Kasumi-1 (cell line): ENCODE measurements around the gene IGF1R.

Experiments used
- DNase-seq, 2 experiments: peaks; one replicate each; lab custom pipeline; 2025; lab: John Stamatoyannopoulos, UW

The IGF1R gene

DNA sequence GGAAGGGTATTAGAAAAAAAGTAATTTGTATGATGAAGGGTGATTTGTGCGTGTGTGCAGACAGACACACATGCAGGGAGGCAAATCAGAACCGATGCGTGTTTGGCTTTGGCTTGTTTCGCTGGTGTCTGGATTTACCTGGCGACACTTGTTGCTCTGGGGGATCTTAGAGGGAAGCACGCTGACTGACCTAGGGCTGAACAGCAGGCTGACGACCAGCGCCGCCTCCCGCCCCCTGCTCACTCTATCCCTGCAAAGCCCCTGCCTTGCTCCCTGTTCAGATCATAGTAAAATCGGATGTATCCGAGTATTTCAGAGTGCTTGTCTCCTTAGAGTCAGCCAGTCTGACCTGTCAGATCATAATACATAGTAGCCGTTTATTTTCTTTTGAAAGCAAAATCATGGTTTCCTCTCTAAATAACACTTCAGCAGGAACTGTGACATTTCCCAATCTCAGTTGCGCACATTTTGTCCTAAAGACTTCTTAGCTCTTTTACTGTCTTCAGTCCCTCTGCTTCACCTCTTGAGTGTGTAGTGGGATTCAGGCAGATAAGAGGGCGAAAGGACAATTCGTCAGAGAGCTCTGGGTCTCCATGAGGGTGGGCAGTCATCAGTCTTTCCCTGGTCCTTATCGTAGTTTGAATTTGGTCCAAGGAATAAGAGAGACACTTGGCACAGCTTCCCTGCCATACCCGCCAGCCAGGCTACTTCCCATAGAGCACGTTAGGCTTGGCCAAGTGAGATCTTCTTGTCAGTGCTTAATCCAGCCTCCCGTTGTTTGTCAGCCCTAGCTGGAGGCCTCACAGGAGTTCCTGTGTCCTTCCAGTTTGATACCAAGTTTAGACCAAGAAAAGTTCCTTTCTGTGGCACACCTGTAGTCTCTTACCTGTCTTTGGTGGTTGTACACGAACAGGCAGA, 261.9 kb downstream of the IGF1R start:
- DNase-seq = no peak

DNA sequence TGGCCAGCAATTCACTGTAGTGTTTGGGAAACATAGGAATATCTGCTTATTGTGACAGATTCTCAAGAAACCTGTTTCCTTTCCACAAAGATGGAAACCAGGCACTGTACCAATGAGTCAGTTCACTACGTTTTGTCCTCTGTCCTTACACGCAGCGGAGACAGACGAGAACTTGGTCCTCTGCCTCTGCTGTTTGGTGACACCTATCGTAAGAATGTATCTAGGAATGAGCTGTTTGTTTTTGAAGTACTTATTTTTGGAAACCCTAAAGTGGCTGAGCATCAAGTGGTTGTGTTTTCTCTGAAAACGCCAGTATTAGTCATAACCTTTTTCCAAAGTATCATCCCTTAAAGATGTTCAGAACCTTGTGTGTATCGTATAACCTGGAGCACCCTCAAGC, 266.3 kb downstream of the IGF1R start:
- no peak for DNase-seq

DNA sequence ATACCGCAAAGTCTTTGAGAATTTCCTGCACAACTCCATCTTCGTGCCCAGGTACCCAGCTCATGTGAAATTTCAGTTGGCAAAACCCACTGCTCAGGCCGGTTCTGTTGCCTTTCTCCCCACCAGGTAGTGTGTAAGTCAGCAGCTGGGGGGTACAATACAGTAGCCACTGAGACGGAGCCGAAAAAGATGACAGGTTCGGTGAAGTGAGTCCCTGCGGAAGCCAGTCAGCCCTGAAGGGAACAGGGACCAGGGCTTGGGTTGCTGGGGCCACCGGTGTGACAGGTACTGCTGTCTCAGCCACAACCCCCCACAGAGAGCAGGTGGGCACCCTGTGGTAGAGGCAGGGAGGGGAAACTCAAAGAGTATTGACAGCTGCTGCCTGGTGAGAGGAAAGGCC, 268.5 kb downstream of the IGF1R start:
- no peak for DNase-seq

DNA sequence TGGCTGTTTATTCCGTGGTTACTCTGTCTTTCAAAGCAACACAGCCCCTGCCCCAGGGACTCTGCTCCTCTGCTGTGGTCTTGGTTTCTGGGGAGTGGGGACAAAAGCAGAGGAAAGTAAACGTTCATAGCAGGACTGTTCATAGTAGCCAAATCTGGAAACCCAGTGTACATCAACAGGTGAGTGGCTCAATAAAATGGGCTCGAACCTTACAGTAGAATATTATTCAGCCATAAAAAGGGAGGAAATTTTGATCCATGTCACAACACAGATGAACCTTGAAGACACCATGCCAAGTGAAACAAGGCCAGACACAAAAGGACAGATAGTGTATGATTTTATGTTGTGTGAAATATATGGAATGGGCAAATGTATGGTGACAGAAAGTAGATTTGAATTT, 269.1 kb downstream of the IGF1R start:
- no peak for DNase-seq

DNA sequence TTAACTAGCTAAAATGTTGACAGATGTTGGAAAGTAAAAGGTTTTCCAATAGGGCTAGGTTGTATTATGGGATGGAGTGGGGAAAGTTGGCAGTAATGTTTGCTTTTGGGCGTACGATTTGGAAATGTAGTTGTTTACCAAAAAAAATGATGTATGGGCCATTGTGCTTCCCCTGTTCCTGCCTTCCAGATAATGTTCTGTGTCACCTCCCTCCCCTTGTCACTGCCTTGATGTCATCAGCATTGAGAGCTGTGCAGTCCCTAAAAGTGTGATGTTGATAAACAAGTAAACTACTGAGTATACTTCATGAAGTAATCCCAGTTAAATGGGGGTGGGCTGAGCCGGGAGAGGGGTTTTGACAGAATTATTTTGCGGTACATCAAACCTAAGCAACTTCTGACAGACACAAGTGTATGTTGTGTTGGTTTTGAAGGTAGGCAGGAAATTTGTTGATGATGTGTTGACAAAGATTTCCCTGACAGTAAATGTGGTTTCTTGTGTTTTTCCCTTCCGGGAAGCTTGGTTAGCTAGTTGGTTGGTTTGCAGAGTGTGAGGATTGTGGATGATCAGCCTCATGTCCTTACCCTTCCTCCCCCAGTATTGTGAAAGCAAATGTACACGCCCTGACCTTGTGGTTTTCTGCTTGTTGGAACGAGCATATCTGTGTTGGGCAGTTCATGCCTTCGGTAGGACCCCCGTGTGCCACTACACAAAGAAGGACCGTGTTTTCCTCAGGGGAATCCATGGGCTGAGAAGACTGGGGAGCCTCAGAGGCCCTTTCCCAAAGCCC, 271.9 kb downstream of the IGF1R start:
- no peak for DNase-seq

DNA sequence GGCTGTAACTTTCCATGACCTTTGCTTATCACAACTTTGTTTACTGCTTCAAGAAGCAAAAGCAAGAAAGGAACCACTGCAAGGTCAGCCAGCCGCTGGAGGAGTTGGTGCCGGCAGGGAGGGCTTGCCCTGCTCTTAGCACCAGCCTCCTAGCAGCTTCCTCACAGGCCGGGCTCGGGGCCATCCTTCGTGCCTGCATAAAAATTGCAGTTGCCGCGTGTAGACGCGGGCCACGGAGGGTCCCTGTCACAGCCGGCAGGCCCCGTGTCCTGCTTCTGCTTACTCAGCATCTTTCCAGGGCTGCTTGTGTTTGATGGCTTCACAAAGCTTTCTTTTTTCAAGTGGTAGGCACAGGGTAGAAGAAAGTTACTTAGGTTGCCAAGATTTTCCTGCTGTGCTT, 274.8 kb downstream of the IGF1R start:
- DNase-seq = no peak

DNA sequence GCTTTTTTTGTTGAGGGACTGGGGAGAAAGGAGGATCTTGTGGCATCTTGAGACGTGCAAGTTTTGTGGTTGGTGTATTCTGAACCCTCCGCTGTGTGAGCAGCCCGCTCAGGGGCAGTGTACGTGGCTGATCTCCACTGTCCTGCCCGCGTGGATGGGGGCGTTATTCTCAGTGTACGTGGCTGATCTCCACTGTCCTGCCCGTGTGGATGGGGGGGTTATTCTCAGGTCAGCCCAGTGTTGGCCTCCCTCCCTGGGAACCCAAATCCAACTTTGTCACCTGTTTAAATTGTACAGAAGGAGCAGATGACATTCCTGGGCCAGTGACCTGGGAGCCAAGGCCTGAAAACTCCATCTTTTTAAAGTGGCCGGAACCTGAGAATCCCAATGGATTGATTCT, 275.2 kb downstream of the IGF1R start:
- no peak for DNase-seq

DNA sequence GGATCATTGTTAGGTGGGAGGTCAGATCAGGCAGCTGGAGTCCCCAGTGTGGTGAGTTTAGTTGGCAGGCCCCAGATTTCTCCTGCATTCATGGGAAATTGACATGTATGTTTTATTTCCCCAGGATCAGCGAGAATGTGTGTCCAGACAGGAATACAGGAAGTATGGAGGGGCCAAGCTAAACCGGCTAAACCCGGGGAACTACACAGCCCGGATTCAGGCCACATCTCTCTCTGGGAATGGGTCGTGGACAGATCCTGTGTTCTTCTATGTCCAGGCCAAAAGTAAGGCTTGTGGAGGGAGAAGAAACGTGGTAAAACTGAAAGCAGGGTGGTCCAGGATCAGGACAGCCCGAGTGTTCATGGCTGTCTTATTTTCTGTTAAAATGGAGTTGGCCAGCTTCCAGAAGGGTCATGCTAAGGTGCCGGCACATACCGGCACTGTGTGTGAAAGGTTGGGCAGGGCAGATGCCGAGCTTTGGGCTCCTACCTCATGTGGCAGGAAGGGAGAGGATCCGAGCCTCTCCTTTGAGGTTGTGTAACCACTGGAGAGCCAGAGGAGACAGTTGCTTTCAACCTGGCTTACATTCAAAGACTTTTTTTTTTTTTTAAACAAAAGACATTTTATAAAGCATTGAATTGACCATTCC, 276.2 kb downstream of the IGF1R start:
- DNase-seq = no peak

DNA sequence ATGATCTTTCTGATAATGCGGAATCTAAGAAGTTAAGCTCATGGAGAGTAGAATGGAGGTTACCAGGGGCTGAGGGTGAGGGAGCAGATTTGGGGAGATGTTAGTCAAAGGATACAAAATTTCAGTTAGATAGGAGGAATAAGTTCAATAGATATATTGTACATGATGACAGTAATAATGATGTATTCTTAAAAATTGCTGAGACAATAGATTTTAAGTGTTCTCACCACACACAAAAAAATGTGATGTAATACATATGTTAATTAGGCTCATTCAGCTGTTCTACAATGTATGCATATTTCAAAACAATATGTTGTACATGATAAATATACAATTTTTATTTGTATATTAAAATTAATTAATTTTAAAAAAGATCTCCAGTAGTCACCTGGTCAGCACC, 277.9 kb downstream of the IGF1R start:
- no peak for DNase-seq

DNA sequence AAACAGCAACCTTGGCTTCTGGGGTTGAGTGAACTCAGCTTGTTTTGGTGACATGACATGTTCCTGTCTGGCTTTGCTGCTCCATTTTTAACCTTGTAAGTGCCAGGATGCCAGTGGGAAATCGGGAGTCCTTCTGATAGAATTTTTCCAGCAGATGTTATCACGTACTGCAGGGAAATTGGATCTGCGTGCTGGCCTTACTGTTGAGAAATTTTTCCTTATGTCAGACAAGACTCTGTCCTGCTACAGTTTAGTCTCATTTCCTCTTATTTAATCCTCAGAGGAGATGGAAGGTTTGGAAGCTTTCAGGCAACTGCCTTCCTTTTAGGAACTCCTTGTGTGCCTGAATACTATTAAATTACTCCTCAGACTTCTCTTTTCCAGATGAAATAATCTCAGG, 278.7 kb downstream of the IGF1R start:
- DNase-seq = no peak

DNA sequence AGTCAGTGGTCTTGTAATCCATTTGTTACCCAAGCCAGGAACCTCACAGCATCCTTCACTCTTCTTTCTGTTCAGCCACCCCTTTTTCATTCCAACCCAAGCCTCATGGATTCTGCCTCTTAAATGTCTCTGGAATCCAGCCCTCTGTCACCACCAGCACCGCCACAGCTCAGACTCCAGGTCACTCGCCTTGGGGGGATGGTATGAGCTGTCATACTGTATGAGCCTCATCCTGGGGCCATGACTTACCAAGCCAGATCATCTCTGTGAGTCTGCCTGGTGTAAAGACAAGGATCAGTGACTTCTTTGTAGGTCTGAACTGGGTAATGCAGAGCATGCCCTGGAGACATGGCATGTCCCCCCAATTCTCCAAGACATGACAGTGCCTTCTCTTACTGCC, 279.7 kb downstream of the IGF1R start:
- no peak for DNase-seq

DNA sequence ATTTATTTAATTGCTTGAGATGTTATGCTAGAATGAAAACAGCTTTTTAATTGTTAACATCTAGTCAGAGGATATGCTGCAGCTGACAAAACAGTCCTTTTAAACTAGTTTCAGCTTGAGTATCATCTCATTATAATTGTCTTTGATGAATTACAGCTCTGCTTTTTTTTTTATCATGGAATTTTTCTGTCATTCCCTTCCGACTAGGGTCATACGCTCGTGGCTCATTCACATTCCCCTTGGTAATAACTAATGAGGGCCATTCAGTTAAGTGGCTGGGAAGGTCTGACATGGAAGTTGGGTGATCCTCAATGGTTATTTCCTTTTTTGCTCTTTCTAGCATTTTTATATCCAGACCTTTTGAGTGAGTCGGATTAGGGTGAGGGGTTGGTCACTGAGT, 282.2 kb downstream of the IGF1R start:
- no peak for DNase-seq

DNA sequence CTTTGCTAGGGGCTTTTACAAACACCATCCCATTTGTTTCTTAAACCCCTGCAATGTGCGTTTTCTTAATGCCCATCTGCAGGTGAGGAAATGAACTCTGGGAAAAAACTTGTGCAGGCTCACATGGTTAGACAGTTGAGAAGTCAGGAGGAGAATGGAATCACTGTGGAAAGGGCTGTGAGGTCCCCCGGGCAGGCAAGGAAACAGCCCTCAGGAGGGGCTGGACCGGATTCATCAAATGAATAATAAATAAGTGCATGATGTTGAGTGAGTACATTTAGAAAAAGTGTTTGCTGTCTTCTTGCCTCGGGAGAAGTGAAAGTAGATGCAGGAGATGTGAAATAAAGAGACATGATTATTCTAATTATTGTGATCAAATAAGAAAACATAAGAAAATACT, 282.7 kb downstream of the IGF1R start:
- no peak for DNase-seq

DNA sequence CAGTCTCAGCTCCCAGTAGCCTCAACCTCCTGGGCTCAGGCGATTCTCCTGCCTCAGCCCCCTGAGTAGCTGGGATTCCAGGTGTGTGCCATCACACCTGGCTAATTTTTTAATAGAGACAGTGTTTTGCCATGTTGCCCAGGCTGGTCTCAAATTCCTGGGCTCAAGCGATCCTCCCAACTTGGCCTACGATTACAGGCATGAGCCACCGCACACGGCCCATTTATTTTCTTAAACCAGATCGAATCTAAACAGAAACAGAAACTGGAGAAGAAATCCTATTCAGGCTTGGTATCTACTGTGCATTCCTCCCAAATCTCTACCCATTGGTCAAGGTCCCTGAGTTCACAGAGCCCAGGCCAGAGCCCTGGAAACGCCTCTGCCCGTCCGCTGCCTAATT, 285.1 kb downstream of the IGF1R start:
- no peak for DNase-seq

DNA sequence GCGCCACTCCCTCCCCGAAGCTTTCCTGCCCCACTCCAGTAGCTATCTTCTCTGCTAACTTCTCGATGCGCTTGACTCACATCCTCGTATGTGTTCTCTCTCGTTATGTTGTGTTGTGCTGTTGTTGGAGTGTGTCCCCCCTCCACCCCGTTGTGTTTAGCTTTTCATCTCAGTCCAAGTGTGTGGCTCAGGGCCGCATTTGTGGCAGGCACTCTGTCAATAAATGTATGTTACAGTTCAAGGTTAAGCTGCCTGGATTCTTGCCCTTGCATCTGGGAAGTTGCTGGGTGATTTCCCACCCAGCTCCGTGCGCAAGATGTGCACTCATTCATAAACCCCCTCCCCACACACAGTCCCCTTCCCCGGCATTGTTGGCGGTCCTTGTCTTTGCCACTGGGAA, 287.4 kb downstream of the IGF1R start:
- DNase-seq = no peak

DNA sequence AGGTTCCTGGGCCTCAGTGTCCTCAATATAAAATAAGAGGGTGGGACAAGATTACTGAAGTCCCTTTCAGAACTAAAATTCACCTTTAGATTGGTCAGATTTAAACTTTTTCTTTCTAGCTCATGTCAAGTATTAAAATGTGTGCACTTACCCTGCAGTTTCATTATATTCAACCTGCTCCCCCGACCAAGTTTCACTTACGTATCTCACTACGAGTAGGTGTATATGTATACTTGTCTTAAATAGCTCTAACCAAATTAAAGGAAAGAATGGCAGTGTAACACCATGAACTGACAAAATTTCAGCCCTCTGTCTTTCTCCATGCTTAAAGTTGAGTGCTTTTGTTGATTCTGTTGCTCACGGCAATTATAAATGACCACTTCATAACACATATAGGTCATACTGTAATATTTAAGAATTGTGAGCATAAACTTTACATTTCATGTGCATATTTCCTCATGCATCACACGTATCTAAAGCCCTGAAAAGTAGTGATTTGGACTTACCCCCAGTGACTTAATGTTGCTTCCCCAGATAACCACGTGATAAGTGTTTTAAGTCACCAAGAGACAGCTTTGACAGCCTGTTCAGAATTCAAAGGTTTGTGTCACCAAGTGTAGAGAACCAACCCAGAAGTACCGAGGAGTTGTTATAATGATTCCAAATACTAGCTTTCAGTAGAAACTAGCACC, 289.2 kb downstream of the IGF1R start:
- no peak for DNase-seq

DNA sequence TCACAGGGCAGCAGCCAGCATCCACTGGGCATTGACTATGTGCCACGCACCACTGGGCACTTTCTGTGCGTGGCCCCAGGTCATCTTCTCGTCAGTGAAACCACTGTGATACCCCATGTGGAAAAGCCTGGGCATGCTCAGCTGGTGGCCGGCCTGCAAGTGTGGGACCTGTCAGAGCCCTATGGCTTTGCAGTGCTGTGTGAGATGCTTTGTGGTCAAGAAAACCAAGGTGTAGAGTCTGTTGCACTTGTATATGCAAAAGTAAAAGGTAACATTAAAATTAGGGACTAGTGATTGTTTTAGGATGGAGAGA, 289.7 kb downstream of the IGF1R start:
- DNase-seq = no peak

DNA sequence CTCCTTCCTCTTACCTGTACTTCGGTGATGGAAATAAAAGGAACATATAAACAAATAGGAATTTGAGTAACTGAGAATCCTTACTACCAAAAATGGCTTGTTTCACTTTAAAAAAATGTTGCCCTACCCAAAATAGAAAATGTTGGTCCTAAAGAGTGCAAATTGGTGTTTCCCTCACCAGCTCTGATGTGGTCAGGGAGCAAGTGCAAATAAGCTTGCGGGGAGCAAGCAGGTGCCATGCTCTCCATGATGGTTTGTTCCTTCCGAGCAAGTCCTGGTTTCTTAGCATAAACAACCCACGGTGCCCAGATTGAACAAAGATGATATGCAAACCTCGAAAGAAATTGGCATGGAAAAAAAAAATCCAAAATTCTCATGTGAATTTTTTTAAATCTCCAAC, 290.5 kb downstream of the IGF1R start:
- no peak for DNase-seq

DNA sequence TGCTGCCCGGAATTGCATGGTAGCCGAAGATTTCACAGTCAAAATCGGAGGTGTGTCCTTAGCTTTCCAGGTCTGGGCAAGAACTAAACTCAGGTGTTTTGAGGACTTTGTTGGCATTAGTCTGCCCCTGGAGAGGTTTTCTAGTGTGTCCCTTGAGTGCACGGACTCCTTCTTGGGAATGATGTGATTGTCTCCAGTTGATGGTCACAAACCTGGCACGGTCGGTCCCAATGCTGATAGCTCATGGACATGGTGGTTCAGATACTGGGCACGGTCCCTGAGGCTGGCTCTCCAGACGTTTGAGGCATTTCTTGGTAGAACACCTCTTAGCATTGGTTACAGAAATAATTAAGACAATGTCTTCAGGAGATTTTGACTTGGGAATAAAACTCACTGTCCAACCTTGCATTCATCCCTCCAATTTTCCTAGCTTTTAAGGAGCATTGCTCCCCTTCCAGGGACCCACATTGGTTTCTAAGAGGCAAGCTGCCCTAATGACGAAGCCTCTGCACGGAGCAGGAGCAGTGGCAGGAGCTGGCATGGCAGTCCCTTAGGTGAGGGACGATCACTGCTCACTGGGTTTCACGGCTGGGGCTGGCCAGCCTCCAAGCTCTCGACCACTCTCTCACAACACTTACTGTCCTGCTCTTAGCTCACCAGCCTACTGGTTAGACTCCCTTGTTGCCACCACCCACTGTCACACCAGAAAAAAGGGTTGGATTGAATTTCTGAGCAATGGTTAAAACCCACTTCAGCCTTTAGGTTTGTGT, 291.2 kb downstream of the IGF1R start:
- DNase-seq = no peak

DNA sequence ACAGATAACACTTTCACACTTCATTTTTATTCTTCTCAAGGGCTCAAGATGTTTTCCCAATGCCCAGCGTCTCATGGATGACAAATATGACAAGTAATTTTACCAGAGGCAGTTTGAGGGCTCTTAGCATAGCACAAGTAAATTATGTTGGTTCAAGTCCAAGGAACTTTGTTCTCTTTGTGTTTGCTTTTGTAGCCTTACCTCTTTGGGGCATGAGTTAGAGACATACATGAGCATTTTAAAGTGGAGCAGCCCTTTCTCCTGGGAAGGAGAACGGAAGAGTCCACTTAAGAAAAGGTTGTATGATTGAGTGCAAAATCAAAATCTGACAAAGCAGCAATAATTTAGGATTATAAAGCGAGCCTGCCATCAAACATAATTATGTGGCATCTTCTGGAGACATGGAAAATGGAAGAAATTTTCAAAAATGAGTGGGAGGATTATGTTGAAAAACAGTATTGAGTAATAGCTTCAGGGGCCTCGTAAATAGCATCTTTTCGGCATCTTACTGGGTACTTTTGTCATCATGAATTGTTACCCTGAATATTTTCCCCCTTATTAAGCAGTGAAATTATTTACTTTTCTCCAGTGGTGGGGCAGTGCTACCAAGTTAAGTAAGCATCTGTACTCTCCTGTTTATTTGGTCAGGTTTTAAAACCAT, 293.4 kb downstream of the IGF1R start:
- DNase-seq = no peak

DNA sequence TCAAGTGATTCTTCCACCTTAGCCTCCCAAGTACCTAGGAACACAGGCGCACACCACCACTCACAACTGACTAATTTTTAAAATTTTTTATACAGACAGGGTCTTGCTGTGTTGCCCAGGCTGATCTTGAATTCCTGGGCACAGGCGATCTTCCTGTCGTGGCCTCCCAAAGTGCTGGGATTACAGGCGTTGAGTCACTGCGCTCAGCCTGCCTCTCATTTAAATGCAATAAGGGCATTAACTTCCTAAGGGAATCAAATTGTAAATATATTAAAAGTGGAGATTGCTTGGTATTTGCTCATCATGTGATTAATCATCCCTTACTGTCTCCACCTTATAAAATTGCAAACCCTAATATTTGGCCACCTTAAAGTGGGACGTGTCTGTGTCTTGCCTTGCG, 294.1 kb downstream of the IGF1R start:
- DNase-seq = no peak
